Neuronal stem cell (in vitro differentiated cells): ENCODE data around the gene LYRM9.

Source experiments
- DNase-seq: peaks from one replicate; pipeline ENCODE4 v3.0.0-alpha.2; 2013; ENCODE audit warnings: low spot score
- H2AFZ ChIP-seq: one replicate; pipeline ENCODE4 v1.6.1; 2013; ENCODE audit warnings: mild to moderate bottlenecking, low read length, inconsistent platforms
- H2AK5ac ChIP-seq: 2 replicates; pipeline ENCODE4 v1.6.1; 2013; ENCODE audit warnings: low read depth, mild to moderate bottlenecking, inconsistent platforms, low read length, moderate library complexity, mixed read lengths
- H2BK120ac ChIP-seq: 2 replicates; pipeline ENCODE4 v1.6.1; 2013; ENCODE audit warnings: low read depth, mild to moderate bottlenecking, inconsistent platforms, low read length, moderate library complexity, mixed read lengths
- H2BK12ac ChIP-seq: one replicate; pipeline ENCODE4 v1.6.1; 2013; ENCODE audit warnings: low read length, inconsistent platforms
- H2BK15ac ChIP-seq: 2 replicates; pipeline ENCODE4 v1.6.1; 2013; ENCODE audit warnings: mild to moderate bottlenecking, low read length, inconsistent platforms, mixed read lengths
- H2BK5ac ChIP-seq: one replicate; pipeline ENCODE4 v1.6.1; 2013; ENCODE audit warnings: inconsistent platforms, mild to moderate bottlenecking, low read length, moderate library complexity
- H3K14ac ChIP-seq: one replicate; pipeline ENCODE4 v1.6.1; 2013; ENCODE audit warnings: low read length, inconsistent platforms
- H3K18ac ChIP-seq: 2 replicates; pipeline ENCODE4 v1.6.1; 2013; ENCODE audit warnings: low read length, inconsistent platforms
- H3K23ac ChIP-seq: 2 replicates; pipeline ENCODE4 v1.6.1; 2013; ENCODE audit warnings: low read depth, mild to moderate bottlenecking, mixed read lengths, low read length, inconsistent platforms; ENCODE audit not compliant: poor library complexity
- H3K27ac ChIP-seq: replicated peaks from 3 replicates; pipeline ENCODE4 v1.5.1; 2013; ENCODE audit warnings: low read length, inconsistent platforms
- H3K27me3 ChIP-seq, 3 experiments: 2 replicates each; pipeline ENCODE4 v1.6.1; 2013; ENCODE audit warnings: low read length in 3 of 3, mild to moderate bottlenecking in 2 of 3, inconsistent platforms in 1 of 3, low read depth in 1 of 3, mixed read lengths in 1 of 3, moderate library complexity in 1 of 3; ENCODE audit not compliant: control insufficient read depth in 3 of 3, insufficient read depth in 3 of 3
- H3K36me3 ChIP-seq, 2 donors: replicated peaks in 1 of 2; 2 replicates each; pipeline ENCODE4 v1.6.1; 2013; ENCODE audit warnings: low read length in 2 of 2; ENCODE audit not compliant: control insufficient read depth in 2 of 2, insufficient read depth in 2 of 2
- H3K4ac ChIP-seq: 2 replicates; pipeline ENCODE4 v1.6.1; 2013; ENCODE audit warnings: inconsistent platforms, mild to moderate bottlenecking, low read length, moderate library complexity
- H3K4me1 ChIP-seq, 2 donors: 1 replicate in 1 of 2; 2 replicates in 1 of 2; pipeline ENCODE4 v1.6.1; 2013; ENCODE audit warnings: low read length in 2 of 2, low read depth in 1 of 2; ENCODE audit not compliant: control insufficient read depth in 2 of 2, insufficient read depth in 1 of 2
- H3K4me2 ChIP-seq: one replicate; pipeline ENCODE4 v1.6.1; 2013; ENCODE audit warnings: mild to moderate bottlenecking, low read length, inconsistent platforms; ENCODE audit not compliant: insufficient read depth, poor library complexity, severe bottlenecking
- H3K4me3 ChIP-seq, 2 donors: 2 replicates each; pipeline ENCODE4 v1.5.1; 2013; ENCODE audit warnings: low read length in 2 of 2, mild to moderate bottlenecking in 2 of 2, inconsistent platforms in 1 of 2, moderate library complexity in 1 of 2
- H3K79me1 ChIP-seq: one replicate; pipeline ENCODE4 v1.6.1; 2013; ENCODE audit warnings: low read depth, mild to moderate bottlenecking, inconsistent platforms, low read length, moderate library complexity
- H3K9ac ChIP-seq: one replicate; pipeline ENCODE4 v1.6.1; 2013; ENCODE audit warnings: mild to moderate bottlenecking, low read depth, low read length, inconsistent platforms; ENCODE audit not compliant: poor library complexity
- H3K9me3 ChIP-seq, 2 donors: replicated peaks in 1 of 2; 2 replicates each; pipeline versions ENCODE3 to v1.6.1; 2013; ENCODE audit warnings: low read length in 2 of 2, mild to moderate bottlenecking in 2 of 2, inconsistent platforms in 1 of 2, low read depth in 1 of 2, mixed read lengths in 1 of 2, moderate library complexity in 1 of 2; ENCODE audit not compliant: control insufficient read depth in 2 of 2, insufficient read depth in 1 of 2
- H4K8ac ChIP-seq: one replicate; pipeline ENCODE4 v1.6.1; 2013; ENCODE audit warnings: low read depth, mild to moderate bottlenecking, inconsistent platforms, low read length, moderate library complexity
- H4K91ac ChIP-seq: one replicate; pipeline ENCODE4 v1.6.1; 2013; ENCODE audit warnings: low read length, low read depth, mild to moderate bottlenecking, inconsistent platforms; ENCODE audit not compliant: poor library complexity
- WGBS, 2 donors: extraction: QIAGEN DNeasy Blood & Tissue Kit; methylation state at CpG; one replicate each; pipeline ENCODE4 v1.1.7; 2013; ENCODE audit warnings: missing lambda C conversion rate in 2 of 2, mixed read lengths in 1 of 2; ENCODE audit not compliant: insufficient read length in 2 of 2, insufficient replicate concordance in 1 of 2; ENCODE audit errors: extremely low coverage in 2 of 2; 5-methylcytosine and 5-hydroxymethylcytosine counted together

Gene LYRM9

DNA sequence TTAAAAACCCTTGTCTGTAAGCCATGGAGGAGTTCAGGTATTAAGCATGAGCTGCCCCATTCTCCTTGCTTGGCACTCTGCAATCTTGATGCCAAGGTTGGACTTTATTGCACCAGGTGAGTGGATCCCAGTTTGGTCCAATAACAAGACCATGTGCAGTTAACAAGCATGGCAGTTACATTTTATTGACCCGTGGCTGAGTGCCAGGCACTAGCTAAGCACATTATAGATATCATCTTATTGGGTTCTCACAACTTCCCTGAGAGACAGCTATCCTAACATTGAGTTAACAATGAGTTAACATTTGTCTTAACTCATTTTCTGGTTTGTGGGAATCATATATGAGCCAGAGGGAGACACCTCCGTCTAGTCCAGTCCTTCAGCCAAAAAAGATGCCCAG, 21.8 kb downstream of the LYRM9 start:
- no peaks in the 10 kb centered on the region for H3K27me3 ChIP-seq
- no peak overlapping the region for H2BK12ac ChIP-seq
- no peaks in the 10 kb centered on the region for H3K36me3 ChIP-seq
- peaks cover 0 to 4% of the 10 kb centered on the region in 2 donors for H3K9me3 ChIP-seq
- no peak overlapping the region for H2BK15ac ChIP-seq
- H3K18ac ChIP-seq = no peak overlapping the region
- no peak overlapping the region for H4K91ac ChIP-seq
- H3K4me2 ChIP-seq = no peak overlapping the region
- no peak overlapping the region for H2AFZ ChIP-seq
- no peak overlapping the region for H3K4me3 ChIP-seq
- no peak overlapping the region for H2BK120ac ChIP-seq
- no CpG with 5 or more reads among the region's 2 CpGs for WGBS, 2 donors
- H3K4me1 ChIP-seq = peaks cover 0 to 3% of the 10 kb centered on the region in 2 donors
- H2AK5ac ChIP-seq = no peak overlapping the region
- no peak overlapping the region for H4K8ac ChIP-seq
- no peak overlapping the region for H2BK5ac ChIP-seq
- no peak overlapping the region for H3K27ac ChIP-seq
- no peak overlapping the region for H3K23ac ChIP-seq
- DNase-seq = no peak
- no peaks in the 10 kb centered on the region for H3K79me1 ChIP-seq
- no peak overlapping the region for H3K4ac ChIP-seq
- H3K14ac ChIP-seq = no peak overlapping the region
- H3K9ac ChIP-seq = no peak overlapping the region

- Histone ChIP-seq H2AFZ (no peak overlapping the region), H2AK5ac (no peak overlapping the region), H3K79me1 (no peaks in the 10 kb centered on the region), H3K9ac (no peak overlapping the region), H2BK15ac (no peak overlapping the region), H3K14ac (no peak overlapping the region), H3K36me3 (no peaks in the 10 kb centered on the region), H3K27ac (no peak overlapping the region), H3K9me3 (peaks cover 0 to 4% of the 10 kb centered on the region in 2 donors), H3K23ac (no peak overlapping the region), H3K27me3 (no peaks in the 10 kb centered on the region), H4K91ac (no peak overlapping the region), H2BK12ac (no peak overlapping the region), H3K4ac (no peak overlapping the region), H3K4me2 (no peak overlapping the region), H2BK5ac (no peak overlapping the region), H3K4me1 (peaks cover 0 to 1% of the 10 kb centered on the region in 2 donors), H2BK120ac (no peak overlapping the region), H3K4me3 (no peak overlapping the region), H3K18ac (no peak overlapping the region), H4K8ac (no peak overlapping the region)
- WGBS, 2 donors = no CpG with 5 or more reads among the region's 2 CpGs
- no peak for DNase-seq
Observed at GRCh38 chr17:27870345-27870744, 22.8 kb downstream of the LYRM9 start.

GRCh38 chr17:27868565-27868964, 24.6 kb downstream of the LYRM9 start:
- peak overlapping the region; percentile 74 for H3K18ac ChIP-seq
- H3K27me3 ChIP-seq = no peaks in the 10 kb centered on the region
- peak overlapping the region; percentile 68 for H2AK5ac ChIP-seq
- H3K4ac ChIP-seq = no peak overlapping the region
- WGBS, 2 donors = no CpG with 5 or more reads among the region's 8 CpGs
- no peak overlapping the region for H3K14ac ChIP-seq
- no peak overlapping the region for H3K4me3 ChIP-seq
- H4K8ac ChIP-seq = no peak overlapping the region
- no peak overlapping the region for H3K27ac ChIP-seq
- H2BK15ac ChIP-seq = no peak overlapping the region
- H3K4me2 ChIP-seq = no peak overlapping the region
- no peaks in the 10 kb centered on the region for H3K36me3 ChIP-seq
- H4K91ac ChIP-seq = no peak overlapping the region
- no peak overlapping the region for H2AFZ ChIP-seq
- H2BK120ac ChIP-seq = no peak overlapping the region
- no peak overlapping the region for H3K23ac ChIP-seq
- no peak overlapping the region for H2BK12ac ChIP-seq
- no peak overlapping the region for H3K9ac ChIP-seq
- H3K79me1 ChIP-seq = no peaks in the 10 kb centered on the region
- DNase-seq = no peak
- H3K4me1 ChIP-seq = peaks cover 0 to 1% of the 10 kb centered on the region in 2 donors
- H3K9me3 ChIP-seq = peaks cover 0 to 2% of the 10 kb centered on the region in 2 donors
- no peak overlapping the region for H2BK5ac ChIP-seq

DNA sequence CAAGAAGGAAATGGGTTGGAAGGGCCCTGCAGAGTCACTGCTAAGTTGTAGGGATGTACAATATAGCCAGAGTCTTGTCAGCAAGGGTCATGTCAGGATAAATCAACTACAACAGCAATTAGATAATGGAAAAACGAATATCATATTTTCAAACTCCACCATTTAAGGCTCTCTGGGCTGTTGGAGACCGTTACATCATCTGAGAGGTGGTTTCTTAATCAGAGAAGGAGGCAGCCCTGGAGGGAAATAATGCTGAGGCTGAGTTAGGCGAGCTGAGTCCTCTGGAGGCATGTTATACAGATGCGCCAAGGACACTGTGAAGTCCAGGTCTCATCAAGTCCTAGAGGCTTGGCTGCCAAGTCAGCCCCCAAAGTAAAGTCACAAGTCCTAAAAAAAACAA, 30.3 kb downstream of the LYRM9 start:
- H3K79me1 ChIP-seq = no peaks in the 10 kb centered on the region
- H3K4me1 ChIP-seq = peaks cover 0 to 5% of the 10 kb centered on the region in 2 donors
- H2BK5ac ChIP-seq = no peak overlapping the region
- H2BK120ac ChIP-seq = no peak overlapping the region
- H4K8ac ChIP-seq = no peak overlapping the region
- H2BK15ac ChIP-seq = no peak overlapping the region
- H3K4me3 ChIP-seq = no peak overlapping the region
- H2AFZ ChIP-seq = no peak overlapping the region
- no peak overlapping the region for H2BK12ac ChIP-seq
- H2AK5ac ChIP-seq = peak overlapping the region; percentile 82
- DNase-seq = no peak
- no peak overlapping the region for H3K23ac ChIP-seq
- H3K27me3 ChIP-seq = peaks cover 0 to 5% (median 0%) of the 10 kb centered on the region in 3 experiments
- H3K4me2 ChIP-seq = no peak overlapping the region
- no peak overlapping the region for H3K4ac ChIP-seq
- H3K9me3 ChIP-seq = no peaks in the 10 kb centered on the region
- no peak overlapping the region for H3K14ac ChIP-seq
- H4K91ac ChIP-seq = no peak overlapping the region
- no peak overlapping the region for H3K9ac ChIP-seq
- no peaks in the 10 kb centered on the region for H3K36me3 ChIP-seq
- H3K18ac ChIP-seq = no peak overlapping the region
- no CpG with 5 or more reads among the region's 4 CpGs for WGBS, 2 donors
- H3K27ac ChIP-seq = no peak overlapping the region
